Measurements from ENCODE around the gene ESRRG. TPM values are rescaled to one million over a fixed set of nuclear protein-coding genes. Genes with fewer than 3 reads are reported as not detected.
A peak's percentile ranks its signal among the peaks of the same experiment; 100 is the strongest.

The ESRRG gene
- total and polyA plus RNA-seq, 2 experiments from 2014 or later = 1.2 to 1.7 TPM

DNA sequence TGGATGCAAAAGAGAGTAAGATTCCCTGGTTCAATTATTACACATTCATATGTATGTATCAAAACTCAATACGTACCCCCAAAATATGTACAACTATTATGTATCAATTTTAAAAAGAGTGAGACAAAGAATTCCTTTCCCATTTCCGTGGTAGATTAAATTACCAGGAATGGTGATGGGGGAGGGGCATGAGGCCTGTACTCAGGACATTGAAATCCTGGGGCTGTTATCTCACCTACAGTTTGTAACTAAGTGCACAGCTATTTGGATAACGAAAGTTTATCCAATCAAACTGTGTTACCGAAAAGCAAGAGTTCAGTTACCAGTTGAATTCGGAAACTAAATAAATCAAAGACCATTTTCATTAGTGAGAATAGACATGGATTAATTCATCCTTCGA, 8.3 kb upstream of the ESRRG start:
- no peaks in the 10 kb centered on the region for H3K9me2 ChIP-seq (ENCODE audit: insufficient read depth)
- Mint-ChIP-seq H3K27ac (no peak overlapping the region), H3K4me1 (peaks cover 20% of the 10 kb centered on the region), H3K36me3 (ENCODE audit: low read depth) (no peaks in the 10 kb centered on the region), H3K27me3 (ENCODE audit: insufficient read depth, low read depth, poor library complexity) (peaks cover 4% of the 10 kb centered on the region), H3K4me3 (no peak overlapping the region), H3K9me3 (no peaks in the 10 kb centered on the region)
- no peaks in the 10 kb centered on the region for H3F3A ChIP-seq (replicated peaks; ENCODE audit: low read depth)
- TF ChIP-seq, protein P1, sequence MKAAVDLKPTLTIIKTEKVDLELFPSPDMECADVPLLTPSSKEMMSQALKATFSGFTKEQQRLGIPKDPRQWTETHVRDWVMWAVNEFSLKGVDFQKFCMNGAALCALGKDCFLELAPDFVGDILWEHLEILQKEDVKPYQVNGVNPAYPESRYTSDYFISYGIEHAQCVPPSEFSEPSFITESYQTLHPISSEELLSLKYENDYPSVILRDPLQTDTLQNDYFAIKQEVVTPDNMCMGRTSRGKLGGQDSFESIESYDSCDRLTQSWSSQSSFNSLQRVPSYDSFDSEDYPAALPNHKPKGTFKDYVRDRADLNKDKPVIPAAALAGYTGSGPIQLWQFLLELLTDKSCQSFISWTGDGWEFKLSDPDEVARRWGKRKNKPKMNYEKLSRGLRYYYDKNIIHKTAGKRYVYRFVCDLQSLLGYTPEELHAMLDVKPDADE (IDR thresholded peaks at IDR 0.05) = no peak
- TF ChIP-seq, protein P2, sequence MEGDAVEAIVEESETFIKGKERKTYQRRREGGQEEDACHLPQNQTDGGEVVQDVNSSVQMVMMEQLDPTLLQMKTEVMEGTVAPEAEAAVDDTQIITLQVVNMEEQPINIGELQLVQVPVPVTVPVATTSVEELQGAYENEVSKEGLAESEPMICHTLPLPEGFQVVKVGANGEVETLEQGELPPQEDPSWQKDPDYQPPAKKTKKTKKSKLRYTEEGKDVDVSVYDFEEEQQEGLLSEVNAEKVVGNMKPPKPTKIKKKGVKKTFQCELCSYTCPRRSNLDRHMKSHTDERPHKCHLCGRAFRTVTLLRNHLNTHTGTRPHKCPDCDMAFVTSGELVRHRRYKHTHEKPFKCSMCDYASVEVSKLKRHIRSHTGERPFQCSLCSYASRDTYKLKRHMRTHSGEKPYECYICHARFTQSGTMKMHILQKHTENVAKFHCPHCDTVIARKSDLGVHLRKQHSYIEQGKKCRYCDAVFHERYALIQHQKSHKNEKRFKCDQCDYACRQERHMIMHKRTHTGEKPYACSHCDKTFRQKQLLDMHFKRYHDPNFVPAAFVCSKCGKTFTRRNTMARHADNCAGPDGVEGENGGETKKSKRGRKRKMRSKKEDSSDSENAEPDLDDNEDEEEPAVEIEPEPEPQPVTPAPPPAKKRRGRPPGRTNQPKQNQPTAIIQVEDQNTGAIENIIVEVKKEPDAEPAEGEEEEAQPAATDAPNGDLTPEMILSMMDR (conservative IDR thresholded peaks at IDR 0.05; ENCODE audit: low read depth in 2 of 2) = no peak
- no peak for TF ChIP-seq CREB1 (CRISPR knock-in tag; IDR thresholded peaks at IDR 0.05; ENCODE audit: low read depth)
- TF ChIP-seq NANOG (IDR thresholded peaks at IDR 0.05; ENCODE audit: borderline replicate concordance) = no peak
- TF ChIP-seq EZH2phosphoT487 (IDR thresholded peaks at IDR 0.05; ENCODE audit: unreplicated experiment) = no peak
- TF ChIP-seq, protein P3, sequence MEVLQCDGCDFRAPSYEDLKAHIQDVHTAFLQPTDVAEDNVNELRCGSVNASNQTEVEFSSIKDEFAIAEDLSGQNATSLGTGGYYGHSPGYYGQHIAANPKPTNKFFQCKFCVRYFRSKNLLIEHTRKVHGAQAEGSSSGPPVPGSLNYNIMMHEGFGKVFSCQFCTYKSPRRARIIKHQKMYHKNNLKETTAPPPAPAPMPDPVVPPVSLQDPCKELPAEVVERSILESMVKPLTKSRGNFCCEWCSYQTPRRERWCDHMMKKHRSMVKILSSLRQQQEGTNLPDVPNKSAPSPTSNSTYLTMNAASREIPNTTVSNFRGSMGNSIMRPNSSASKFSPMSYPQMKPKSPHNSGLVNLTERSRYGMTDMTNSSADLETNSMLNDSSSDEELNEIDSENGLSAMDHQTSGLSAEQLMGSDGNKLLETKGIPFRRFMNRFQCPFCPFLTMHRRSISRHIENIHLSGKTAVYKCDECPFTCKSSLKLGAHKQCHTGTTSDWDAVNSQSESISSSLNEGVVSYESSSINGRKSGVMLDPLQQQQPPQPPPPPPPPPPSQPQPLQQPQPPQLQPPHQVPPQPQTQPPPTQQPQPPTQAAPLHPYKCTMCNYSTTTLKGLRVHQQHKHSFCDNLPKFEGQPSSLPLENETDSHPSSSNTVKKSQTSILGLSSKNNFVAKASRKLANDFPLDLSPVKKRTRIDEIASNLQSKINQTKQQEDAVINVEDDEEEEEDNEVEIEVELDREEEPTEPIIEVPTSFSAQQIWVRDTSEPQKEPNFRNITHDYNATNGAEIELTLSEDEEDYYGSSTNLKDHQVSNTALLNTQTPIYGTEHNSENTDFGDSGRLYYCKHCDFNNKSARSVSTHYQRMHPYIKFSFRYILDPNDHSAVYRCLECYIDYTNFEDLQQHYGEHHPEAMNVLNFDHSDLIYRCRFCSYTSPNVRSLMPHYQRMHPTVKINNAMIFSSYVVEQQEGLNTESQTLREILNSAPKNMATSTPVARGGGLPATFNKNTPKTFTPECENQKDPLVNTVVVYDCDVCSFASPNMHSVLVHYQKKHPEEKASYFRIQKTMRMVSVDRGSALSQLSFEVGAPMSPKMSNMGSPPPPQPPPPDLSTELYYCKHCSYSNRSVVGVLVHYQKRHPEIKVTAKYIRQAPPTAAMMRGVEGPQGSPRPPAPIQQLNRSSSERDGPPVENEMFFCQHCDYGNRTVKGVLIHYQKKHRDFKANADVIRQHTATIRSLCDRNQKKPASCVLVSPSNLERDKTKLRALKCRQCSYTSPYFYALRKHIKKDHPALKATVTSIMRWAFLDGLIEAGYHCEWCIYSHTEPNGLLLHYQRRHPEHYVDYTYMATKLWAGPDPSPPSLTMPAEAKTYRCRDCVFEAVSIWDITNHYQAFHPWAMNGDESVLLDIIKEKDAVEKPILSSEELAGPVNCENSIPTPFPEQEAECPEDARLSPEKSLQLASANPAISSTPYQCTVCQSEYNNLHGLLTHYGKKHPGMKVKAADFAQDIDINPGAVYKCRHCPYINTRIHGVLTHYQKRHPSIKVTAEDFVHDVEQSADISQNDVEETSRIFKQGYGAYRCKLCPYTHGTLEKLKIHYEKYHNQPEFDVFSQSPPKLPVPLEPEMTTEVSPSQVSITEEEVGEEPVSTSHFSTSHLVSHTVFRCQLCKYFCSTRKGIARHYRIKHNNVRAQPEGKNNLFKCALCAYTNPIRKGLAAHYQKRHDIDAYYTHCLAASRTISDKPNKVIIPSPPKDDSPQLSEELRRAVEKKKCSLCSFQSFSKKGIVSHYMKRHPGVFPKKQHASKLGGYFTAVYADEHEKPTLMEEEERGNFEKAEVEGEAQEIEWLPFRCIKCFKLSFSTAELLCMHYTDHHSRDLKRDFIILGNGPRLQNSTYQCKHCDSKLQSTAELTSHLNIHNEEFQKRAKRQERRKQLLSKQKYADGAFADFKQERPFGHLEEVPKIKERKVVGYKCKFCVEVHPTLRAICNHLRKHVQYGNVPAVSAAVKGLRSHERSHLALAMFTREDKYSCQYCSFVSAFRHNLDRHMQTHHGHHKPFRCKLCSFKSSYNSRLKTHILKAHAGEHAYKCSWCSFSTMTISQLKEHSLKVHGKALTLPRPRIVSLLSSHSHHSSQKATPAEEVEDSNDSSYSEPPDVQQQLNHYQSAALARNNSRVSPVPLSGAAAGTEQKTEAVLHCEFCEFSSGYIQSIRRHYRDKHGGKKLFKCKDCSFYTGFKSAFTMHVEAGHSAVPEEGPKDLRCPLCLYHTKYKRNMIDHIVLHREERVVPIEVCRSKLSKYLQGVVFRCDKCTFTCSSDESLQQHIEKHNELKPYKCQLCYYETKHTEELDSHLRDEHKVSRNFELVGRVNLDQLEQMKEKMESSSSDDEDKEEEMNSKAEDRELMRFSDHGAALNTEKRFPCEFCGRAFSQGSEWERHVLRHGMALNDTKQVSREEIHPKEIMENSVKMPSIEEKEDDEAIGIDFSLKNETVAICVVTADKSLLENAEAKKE (CRISPR knock-in tag; IDR thresholded peaks at IDR 0.05) = no peak
- no peak for TF ChIP-seq STAT1 (IDR thresholded peaks at IDR 0.05; ENCODE audit: unreplicated experiment)
- TF ChIP-seq, protein P4, sequence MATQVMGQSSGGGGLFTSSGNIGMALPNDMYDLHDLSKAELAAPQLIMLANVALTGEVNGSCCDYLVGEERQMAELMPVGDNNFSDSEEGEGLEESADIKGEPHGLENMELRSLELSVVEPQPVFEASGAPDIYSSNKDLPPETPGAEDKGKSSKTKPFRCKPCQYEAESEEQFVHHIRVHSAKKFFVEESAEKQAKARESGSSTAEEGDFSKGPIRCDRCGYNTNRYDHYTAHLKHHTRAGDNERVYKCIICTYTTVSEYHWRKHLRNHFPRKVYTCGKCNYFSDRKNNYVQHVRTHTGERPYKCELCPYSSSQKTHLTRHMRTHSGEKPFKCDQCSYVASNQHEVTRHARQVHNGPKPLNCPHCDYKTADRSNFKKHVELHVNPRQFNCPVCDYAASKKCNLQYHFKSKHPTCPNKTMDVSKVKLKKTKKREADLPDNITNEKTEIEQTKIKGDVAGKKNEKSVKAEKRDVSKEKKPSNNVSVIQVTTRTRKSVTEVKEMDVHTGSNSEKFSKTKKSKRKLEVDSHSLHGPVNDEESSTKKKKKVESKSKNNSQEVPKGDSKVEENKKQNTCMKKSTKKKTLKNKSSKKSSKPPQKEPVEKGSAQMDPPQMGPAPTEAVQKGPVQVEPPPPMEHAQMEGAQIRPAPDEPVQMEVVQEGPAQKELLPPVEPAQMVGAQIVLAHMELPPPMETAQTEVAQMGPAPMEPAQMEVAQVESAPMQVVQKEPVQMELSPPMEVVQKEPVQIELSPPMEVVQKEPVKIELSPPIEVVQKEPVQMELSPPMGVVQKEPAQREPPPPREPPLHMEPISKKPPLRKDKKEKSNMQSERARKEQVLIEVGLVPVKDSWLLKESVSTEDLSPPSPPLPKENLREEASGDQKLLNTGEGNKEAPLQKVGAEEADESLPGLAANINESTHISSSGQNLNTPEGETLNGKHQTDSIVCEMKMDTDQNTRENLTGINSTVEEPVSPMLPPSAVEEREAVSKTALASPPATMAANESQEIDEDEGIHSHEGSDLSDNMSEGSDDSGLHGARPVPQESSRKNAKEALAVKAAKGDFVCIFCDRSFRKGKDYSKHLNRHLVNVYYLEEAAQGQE (IDR thresholded peaks at IDR 0.05; ENCODE audit: unreplicated experiment) = no peak
- no peak for TF ChIP-seq ZNF114 (CRISPR knock-in tag; IDR thresholded peaks at IDR 0.05)
- no peaks in the 10 kb centered on the region for H3K36me3 ChIP-seq (ENCODE audit: insufficient read depth)
- no peak overlapping the region for H3K4me2 ChIP-seq
- no peaks in the 10 kb centered on the region for H3K27me3 ChIP-seq (ENCODE audit: insufficient read depth)
- no peak overlapping the region for H3K27ac ChIP-seq (ENCODE audit: low read depth)
- ATAC-seq = no peak
- no peaks in the 10 kb centered on the region for H4K20me1 ChIP-seq (replicated peaks; ENCODE audit: insufficient read depth)
- H3K4me1 ChIP-seq (ENCODE audit: insufficient read depth) = peaks cover 5% of the 10 kb centered on the region; the same call in 1 of the 2 replicates
- H2AFZ ChIP-seq = no peak overlapping the region
- no peak overlapping the region for H3K4me3 ChIP-seq
- DNase-seq (ENCODE audit: low spot score) = peak; percentile 54
- H3K79me2 ChIP-seq (replicated peaks; ENCODE audit: insufficient read depth) = no peaks in the 10 kb centered on the region

Data from GM23338 (cell line).